Measurements from ENCODE around the gene SPDEF.

Gene SPDEF

DNA sequence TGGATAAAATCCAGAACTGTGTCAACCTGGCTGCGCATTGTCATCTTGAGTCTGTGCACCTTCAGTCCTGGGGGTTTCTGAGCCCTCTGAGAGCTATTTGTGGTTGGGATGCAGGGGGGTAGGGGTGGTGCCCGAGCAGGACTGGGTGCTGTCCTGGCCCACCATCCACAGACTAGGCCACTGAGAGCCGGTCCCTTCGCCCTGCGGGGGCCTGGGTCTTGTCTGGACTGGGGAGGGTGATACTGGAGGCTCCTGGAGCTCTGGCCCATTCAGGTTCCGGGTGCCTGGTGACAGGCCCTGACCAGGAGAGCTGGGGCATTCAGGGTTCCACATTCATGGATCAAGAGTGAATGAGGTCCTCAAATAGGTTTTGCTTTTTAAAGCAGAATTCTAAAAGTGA is 20.9 kb downstream of the SPDEF start:
- H3K4me3 ChIP-seq (ENCODE audit: low read depth, low read length): no peak overlapping the region
- TF ChIP-seq, protein P1, sequence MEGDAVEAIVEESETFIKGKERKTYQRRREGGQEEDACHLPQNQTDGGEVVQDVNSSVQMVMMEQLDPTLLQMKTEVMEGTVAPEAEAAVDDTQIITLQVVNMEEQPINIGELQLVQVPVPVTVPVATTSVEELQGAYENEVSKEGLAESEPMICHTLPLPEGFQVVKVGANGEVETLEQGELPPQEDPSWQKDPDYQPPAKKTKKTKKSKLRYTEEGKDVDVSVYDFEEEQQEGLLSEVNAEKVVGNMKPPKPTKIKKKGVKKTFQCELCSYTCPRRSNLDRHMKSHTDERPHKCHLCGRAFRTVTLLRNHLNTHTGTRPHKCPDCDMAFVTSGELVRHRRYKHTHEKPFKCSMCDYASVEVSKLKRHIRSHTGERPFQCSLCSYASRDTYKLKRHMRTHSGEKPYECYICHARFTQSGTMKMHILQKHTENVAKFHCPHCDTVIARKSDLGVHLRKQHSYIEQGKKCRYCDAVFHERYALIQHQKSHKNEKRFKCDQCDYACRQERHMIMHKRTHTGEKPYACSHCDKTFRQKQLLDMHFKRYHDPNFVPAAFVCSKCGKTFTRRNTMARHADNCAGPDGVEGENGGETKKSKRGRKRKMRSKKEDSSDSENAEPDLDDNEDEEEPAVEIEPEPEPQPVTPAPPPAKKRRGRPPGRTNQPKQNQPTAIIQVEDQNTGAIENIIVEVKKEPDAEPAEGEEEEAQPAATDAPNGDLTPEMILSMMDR (IDR thresholded peaks at IDR 0.05; ENCODE audit: insufficient read depth, low read depth, low read length, missing control alignments): no peak
- DNase-seq (ENCODE audit: low read depth): no peak

DNA sequence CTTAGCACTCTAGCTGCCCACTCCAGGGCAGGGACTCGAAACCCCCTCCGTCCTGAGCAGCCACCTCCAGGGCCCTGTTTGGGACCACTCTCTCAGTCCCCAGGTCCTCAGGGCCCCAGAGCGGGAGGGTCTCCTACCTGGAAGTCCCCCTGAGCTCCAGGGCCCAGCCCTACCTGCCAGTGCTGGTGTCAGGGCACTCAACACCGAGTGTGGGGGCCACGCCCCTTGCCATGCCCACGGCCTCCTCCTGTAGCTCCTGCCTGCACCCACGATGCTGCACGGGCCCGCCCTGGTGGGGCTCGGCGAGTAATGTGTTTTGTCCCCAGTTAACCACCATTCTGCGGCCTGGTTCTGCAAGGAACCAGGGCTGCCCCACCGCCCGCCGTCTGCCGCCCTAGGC is 21.5 kb downstream of the SPDEF start:
- TF ChIP-seq, protein P1 (IDR thresholded peaks at IDR 0.05; ENCODE audit: insufficient read depth, low read depth, low read length, missing control alignments): no peak
- no peak overlapping the region for H3K4me3 ChIP-seq (ENCODE audit: low read depth, low read length)
- no peak for DNase-seq (ENCODE audit: low read depth)

DNA sequence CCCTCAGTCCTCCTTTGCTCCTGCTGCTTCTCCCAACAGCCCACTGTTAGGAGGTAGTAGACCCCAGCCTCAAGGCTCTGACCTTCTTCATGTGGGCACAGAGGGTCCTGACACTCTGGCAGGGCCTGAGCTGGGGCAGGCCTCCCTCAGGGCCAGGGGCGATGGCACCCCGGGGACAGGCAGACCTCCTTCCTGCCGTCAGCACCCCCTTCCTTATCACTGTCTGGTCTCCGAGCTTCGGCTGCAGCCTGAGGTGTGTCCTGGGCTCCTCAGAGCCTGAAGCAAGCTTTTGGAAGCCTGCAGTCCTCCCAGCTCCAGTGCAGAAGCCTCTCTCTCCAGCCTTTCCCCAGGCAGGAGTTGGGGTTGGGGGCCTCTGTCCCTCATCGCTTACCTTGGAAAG is 22.0 kb downstream of the SPDEF start:
- H3K4me3 ChIP-seq (ENCODE audit: low read depth, low read length): no peak overlapping the region
- DNase-seq (ENCODE audit: low read depth): no peak
- TF ChIP-seq, protein P1 (IDR thresholded peaks at IDR 0.05; ENCODE audit: insufficient read depth, low read depth, low read length, missing control alignments): no peak

DNA sequence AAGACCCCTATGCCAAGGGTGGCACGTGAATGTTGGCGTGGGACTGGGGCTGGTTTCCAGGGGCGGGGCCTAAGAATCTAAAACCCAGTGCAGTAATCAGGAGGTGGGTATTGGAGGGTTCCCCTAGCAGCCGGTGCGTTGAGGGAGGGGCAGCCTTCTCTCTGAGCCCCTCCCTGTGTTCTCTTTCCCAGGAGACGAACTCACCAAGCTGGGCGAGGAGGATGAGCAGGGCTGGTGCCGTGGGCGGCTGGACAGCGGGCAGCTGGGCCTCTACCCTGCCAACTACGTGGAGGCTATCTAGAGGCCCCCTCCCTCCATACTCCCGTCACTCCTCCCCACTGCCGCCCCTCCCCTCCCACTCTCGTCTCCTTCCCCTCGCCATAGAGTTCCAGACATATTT is 23.9 kb downstream of the SPDEF start:
- H3K4me3 ChIP-seq (ENCODE audit: low read depth, low read length): no peak overlapping the region
- TF ChIP-seq, protein P1 (IDR thresholded peaks at IDR 0.05; ENCODE audit: insufficient read depth, low read depth, low read length, missing control alignments): no peak

DNA sequence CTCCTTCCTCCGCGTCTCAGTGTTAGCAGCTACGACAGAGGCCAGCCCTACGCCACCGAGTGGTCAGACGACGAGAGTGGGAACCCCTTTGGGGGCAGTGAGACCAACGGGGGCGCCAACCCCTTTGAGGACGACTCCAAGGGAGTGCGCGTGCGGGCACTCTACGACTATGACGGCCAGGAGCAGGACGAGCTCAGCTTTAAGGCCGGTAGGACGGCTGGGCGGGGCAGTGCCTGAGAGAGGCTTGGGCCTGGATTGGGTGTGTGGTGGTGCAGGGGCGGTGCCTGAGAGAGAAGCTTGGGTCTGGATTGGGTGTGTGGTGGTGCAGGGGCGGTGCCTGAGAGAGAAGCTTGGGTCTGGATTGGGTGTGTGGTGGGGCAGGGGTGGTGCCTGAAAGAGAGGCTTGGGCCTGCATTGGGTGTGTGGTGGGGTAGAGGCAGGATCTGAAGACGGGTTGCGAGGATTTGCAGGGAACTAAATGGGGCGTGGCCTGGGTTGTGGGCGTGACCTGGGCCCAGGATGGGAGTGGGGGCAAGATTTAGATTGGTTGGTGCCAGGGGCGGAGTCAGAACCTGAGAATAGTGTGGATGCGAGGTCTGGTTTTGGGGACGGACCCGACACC is 24.4 kb downstream of the SPDEF start:
- peak; percentile 46 for DNase-seq (ENCODE audit: low read depth)
- TF ChIP-seq, protein P1 (IDR thresholded peaks at IDR 0.05; ENCODE audit: insufficient read depth, low read depth, low read length, missing control alignments): no peak
- no peak overlapping the region for H3K4me3 ChIP-seq (ENCODE audit: low read depth, low read length)

More for the DNA sequence above, 23.9 kb downstream of the SPDEF start:
- DNase-seq (ENCODE audit: low read depth): no peak

DNA sequence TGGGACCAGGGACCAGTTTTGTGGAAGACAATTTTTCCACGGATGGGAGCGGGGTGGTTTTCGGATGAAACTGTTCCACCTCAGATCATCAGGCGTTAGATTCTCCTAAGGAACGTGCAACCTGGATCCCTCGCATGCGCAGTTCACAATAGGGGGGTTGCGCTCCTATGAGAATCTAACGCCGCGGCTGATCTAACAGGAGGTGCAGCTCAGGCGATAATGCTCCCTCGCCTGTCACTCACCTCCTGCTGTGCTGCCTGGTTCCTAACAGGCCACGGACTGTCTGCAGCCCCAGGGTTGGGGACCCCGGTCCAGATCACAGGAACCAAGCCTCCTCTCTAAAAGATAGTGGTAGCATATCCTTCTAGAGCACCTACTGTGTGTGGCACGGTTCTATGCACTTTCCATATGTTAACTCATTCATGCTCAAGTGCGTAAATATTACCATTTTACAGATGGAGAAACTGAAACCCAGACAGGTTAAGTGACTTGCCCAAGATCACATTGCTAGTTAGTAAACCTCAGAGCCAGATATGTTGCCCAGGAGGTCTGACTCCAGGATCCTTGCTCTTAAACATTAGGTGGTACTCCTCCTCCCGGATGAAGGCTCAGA is 25.3 kb downstream of the SPDEF start:
- DNase-seq (ENCODE audit: low read depth): no peak
- H3K4me3 ChIP-seq (ENCODE audit: low read depth, low read length): no peak overlapping the region
- TF ChIP-seq, protein P1 (IDR thresholded peaks at IDR 0.05; ENCODE audit: insufficient read depth, low read depth, low read length, missing control alignments): no peak
